HEK293 (cell line): ENCODE results near the gene ATCAY.
"Not testable (repeated sequence)": the region's sequence is repeated elsewhere in the genome, so short reads cannot be mapped to it uniquely, and the experiment has no call there.

ENCODE experiments used
- CTCF ChIA-PET: fragments of 350-600 bp; formaldehyde crosslinking; extraction: SDS; loops from one replicate; lab custom pipeline; 2021; ENCODE audit warnings: antibody characterized with exemption; lab: Yijun Ruan, JAX
- POLR2A ChIA-PET: fragments of 300-600 bp; formaldehyde crosslinking; extraction: SDS; loops from one replicate; lab custom pipeline; 2020; ENCODE audit warnings: antibody characterized with exemption, inconsistent platforms; lab: Yijun Ruan, JAX
- H3K27ac ChIP-seq: fragments of 200-500 bp; sonication (Bioruptor generic); 2 replicates; pipeline ENCODE4 v1.5.1; 2014; ENCODE audit warnings: low read depth, low read length, control low read depth, inconsistent platforms; ENCODE audit errors: extremely low read depth
- H3K36me3 ChIP-seq, 2 experiments: fragments of 200-500 bp in 1 of 2; sonication (Bioruptor generic) in 1 of 2; 1 replicate in 1 of 2; 2 replicates in 1 of 2; pipeline ENCODE4 v1.5.1; 2014 to 2017; ENCODE audit warnings: inconsistent platforms in 2 of 2, low read length in 2 of 2; ENCODE audit not compliant: control insufficient read depth in 2 of 2, insufficient read depth in 1 of 2
- H3K4me1 ChIP-seq: fragments of 200-500 bp; sonication (Bioruptor generic); 2 replicates; pipeline ENCODE4 v1.5.1; 2014; ENCODE audit warnings: mild to moderate bottlenecking, low read length, inconsistent platforms; ENCODE audit not compliant: control insufficient read depth, insufficient read depth
- H3K4me3 ChIP-seq: 2 replicates; pipeline ENCODE4 v1.5.1; 2011; ENCODE audit warnings: low read depth, mild to moderate bottlenecking, control low read depth, low read length, moderate library complexity
- H3K9me3 ChIP-seq: fragments of 200-500 bp; sonication (Bioruptor generic); 2 replicates; pipeline ENCODE4 v1.5.1; 2014; ENCODE audit warnings: low read depth, low read length, inconsistent platforms; ENCODE audit not compliant: control insufficient read depth, insufficient read depth
- EGR2 ChIP-seq: fragments of 450-650 bp; formaldehyde crosslinking; IDR thresholded peaks from 2 replicates; pipeline ENCODE4 v1.5.1; 2016; ENCODE audit warnings: low read depth, missing biosample characterization, missing genetic modification characterization
- ZBTB11 ChIP-seq: fragments of 450-650 bp; formaldehyde crosslinking; conservative IDR thresholded peaks from 2 replicates; pipeline ENCODE4 v1.5.1; 2016; ENCODE audit warnings: low read depth, missing biosample characterization, missing genetic modification characterization
- ZBTB17 ChIP-seq: fragments of 450-650 bp; formaldehyde crosslinking; IDR thresholded peaks from 2 replicates; pipeline ENCODE4 v1.5.1; 2016; ENCODE audit warnings: missing biosample characterization, missing genetic modification characterization
- ZEB2 ChIP-seq: fragments of 450-650 bp; formaldehyde crosslinking; IDR thresholded peaks from 2 replicates; pipeline ENCODE4 v1.5.1; 2016; ENCODE audit warnings: missing biosample characterization, missing genetic modification characterization
- ZFHX2 ChIP-seq: fragments of 450-650 bp; formaldehyde crosslinking; conservative IDR thresholded peaks from 2 replicates; pipeline ENCODE4 v1.5.1; 2016; ENCODE audit warnings: missing biosample characterization, missing genetic modification characterization
- ZFP69B ChIP-seq: fragments of 450-650 bp; formaldehyde crosslinking; IDR thresholded peaks from 2 replicates; pipeline ENCODE4 v1.5.1; 2016; ENCODE audit warnings: missing biosample characterization, missing genetic modification characterization
- ZNF146 ChIP-seq: fragments of 450-650 bp; formaldehyde crosslinking; IDR thresholded peaks from 2 replicates; pipeline ENCODE4 v1.5.1; 2016; ENCODE audit warnings: missing biosample characterization, missing genetic modification characterization
- ZNF366 ChIP-seq: fragments of 450-650 bp; formaldehyde crosslinking; conservative IDR thresholded peaks from 2 replicates; pipeline ENCODE4 v1.5.1; 2016; ENCODE audit warnings: missing biosample characterization, missing genetic modification characterization
- ZNF529 ChIP-seq: fragments of 450-650 bp; formaldehyde crosslinking; IDR thresholded peaks from 2 replicates; pipeline ENCODE4 v1.5.1; 2017; ENCODE audit warnings: missing genetic modification characterization, missing biosample characterization; ENCODE audit not compliant: insufficient replicate concordance
- ZNF610 ChIP-seq: fragments of 450-650 bp; formaldehyde crosslinking; IDR thresholded peaks from 2 replicates; pipeline ENCODE4 v1.5.1; 2016; ENCODE audit warnings: missing biosample characterization, missing genetic modification characterization, borderline replicate concordance
- ZNF658 ChIP-seq: fragments of 450-650 bp; formaldehyde crosslinking; IDR thresholded peaks from 2 replicates; pipeline ENCODE4; 2016; ENCODE audit warnings: missing biosample characterization, missing genetic modification characterization
- ZNF792 ChIP-seq: fragments of 450-650 bp; formaldehyde crosslinking; IDR thresholded peaks from 2 replicates; pipeline ENCODE4 v1.5.1; 2016; ENCODE audit warnings: missing biosample characterization, missing genetic modification characterization

Gene ATCAY

GRCh38 chr19:3964256-3965194, 84.0 kb downstream of the ATCAY start:
- ChIA-PET CTCF (interaction anchor here (0.6 kb wide), 1 partner anchor 23 kb away, joined by 3 read pairs; no protein-coding TSS in a partner anchor), POLR2A (interaction anchor here (0.7 kb wide), 2 partner anchors 20 to 100 kb away, joined by 3 to 4 read pairs; no protein-coding TSS in a partner anchor)
- Histone ChIP-seq H3K4me3 (no peak overlapping the region), H3K27ac (no peak overlapping the region), H3K9me3 (no peaks in the 10 kb centered on the region), H3K36me3 (peaks cover 22 to 83% of the 10 kb centered on the region in 2 experiments; a peak in 2 of 3 replicates), H3K4me1 (peaks cover 14% of the 10 kb centered on the region)
- TF ChIP-seq EGR2 (tag by site-specific recombination) (0 out of 2 replicates have a peak, but pooled peaks have one; percentile 10), ZNF610 (tag by site-specific recombination) (no peak)
- TF ChIP-seq, all 188 proteins: peak for 1

- TF ChIP-seq ZFHX2 (tag by site-specific recombination) (peak; percentile 52; the same call in 1 of the 2 replicates), ZNF366 (tag by site-specific recombination) (no peak), EGR2 (tag by site-specific recombination) (peak; percentile 47), ZEB2 (tag by site-specific recombination) (no peak), ZNF529 (tag by site-specific recombination) (no peak), ZBTB11 (tag by site-specific recombination) (no peak), ZFP69B (tag by site-specific recombination) (no peak), ZBTB17 (no peak), ZNF792 (no peak), ZNF658 (tag by site-specific recombination) (no peak)
- ChIA-PET POLR2A (no interaction called here), CTCF (interaction anchor here (0.6 kb wide), 1 partner anchor 14 kb away, joined by 3 read pairs; no protein-coding TSS in a partner anchor)
- peaks cover 22 to 65% of the 10 kb centered on the region in 2 experiments; a peak in 2 of 3 replicates for H3K36me3 ChIP-seq
- H3K9me3 ChIP-seq, result no peaks in the 10 kb centered on the region
- H3K4me3 ChIP-seq, result no peak overlapping the region
- peaks cover 17% of the 10 kb centered on the region for H3K4me1 ChIP-seq
- H3K27ac ChIP-seq, result peak overlapping the region; percentile 31; the same call in 1 of the 2 replicates
Observed at GRCh38 chr19:3966051-3967017, 85.8 kb downstream of the ATCAY start.

GRCh38 chr19:3967983-3968382, 87.5 kb downstream of the ATCAY start:
- POLR2A ChIA-PET, result interaction anchor here (1.0 to 5.3 kb wide), 9 partner anchors 9 to 504 kb away, joined by 3 to 258 read pairs (median 6); partner anchors contain the start of genes EEF2, HDGFL2, NMRK2 and PIAS4
- TF ChIP-seq ZNF146 (tag by site-specific recombination), result peak; percentile 20; the same call in 1 of the 2 replicates
- CTCF ChIA-PET, result interaction anchor here (1.0 to 2.0 kb wide), 3 partner anchors 20 to 115 kb away, joined by 3 to 9 read pairs (median 4); partner anchors contain the start of gene NMRK2
- peak overlapping the region; percentile 78; the same call in 1 of the 2 replicates for H3K27ac ChIP-seq
- not testable (repeated sequence) for H3K4me3 ChIP-seq, H3K9me3 ChIP-seq
- H3K36me3 ChIP-seq, result peaks cover 20 to 52% of the 10 kb centered on the region in 2 experiments; a peak in 2 of 3 replicates
- H3K4me1 ChIP-seq, result peaks cover 17% of the 10 kb centered on the region
